A673 (cell line): Measurements from ENCODE around the gene SERPINA9. TPM values are rescaled to one million over a fixed set of nuclear protein-coding genes. Genes with fewer than 3 reads are reported as not detected.

Experiments used
- total RNA-seq: library from RNA; stranded (reverse); gene quantifications from 2 replicates; pipeline ENCODE4 v1.2.3, GENCODE V29; 2021

SERPINA9 gene
- total RNA-seq, 1 experiment from 2014 or later = not detected

Other genes starting within 250 kb of the SERPINA9 start
- not detected in 2 replicates for gene SERPINA10, start 182.9 kb downstream of the SERPINA9 start, total RNA-seq
- not detected in 2 replicates for gene SERPINA6, start 152.9 kb downstream of the SERPINA9 start, total RNA-seq
- not detected in 2 replicates for gene SERPINA2, start 109.5 kb downstream of the SERPINA9 start, total RNA-seq
- not detected in 2 replicates for gene SERPINA1, start 87.6 kb downstream of the SERPINA9 start, total RNA-seq
- gene SERPINA11, start 23.4 kb downstream of the SERPINA9 start, total RNA-seq = not detected in 2 replicates
- gene SERPINA12, start 33.3 kb upstream of the SERPINA9 start, total RNA-seq = not detected in 2 replicates
- gene SERPINA4, start 85.2 kb upstream of the SERPINA9 start, total RNA-seq = not detected in 2 replicates
- not detected in 2 replicates for gene SERPINA5, start 105.2 kb upstream of the SERPINA9 start, total RNA-seq
- gene SERPINA3, start 136.2 kb upstream of the SERPINA9 start, total RNA-seq = 0.17 TPM in 1 of 2 replicates, not detected in the other